Lung (tissue), 12 donors: ENCODE measurements around the gene UBE2L6. TPM values are rescaled to one million over a fixed set of nuclear protein-coding genes. Genes with fewer than 3 reads are reported as not detected.
A peak's percentile ranks its signal among the peaks of the same experiment; 100 is the strongest.

Experiments used
- ATAC-seq: fragments of 200-7000 bp; cut with Tn5 transposase; one replicate; pipeline ENCODE4 v1.9.1; 2020; ENCODE audit warnings: moderate number of reproducible peaks; ENCODE audit not compliant: insufficient read depth, low FRiP score
- DNase-seq, 3 donors: peaks; one replicate each; pipeline ENCODE4 v3.0.0-alpha.2; 2013 to 2017
- H3K27ac ChIP-seq, 2 donors: one replicate each; pipeline ENCODE4 v1.5.1; 2013; ENCODE audit warnings: mild to moderate bottlenecking in 2 of 2, moderate library complexity in 2 of 2, control low read depth in 1 of 2, inconsistent platforms in 1 of 2, low read depth in 1 of 2, low read length in 1 of 2
- H3K27me3 ChIP-seq, 3 donors: one replicate each; pipeline ENCODE4 v1.5.1; 2013; ENCODE audit warnings: low read length in 2 of 3; ENCODE audit not compliant: control insufficient read depth in 3 of 3, insufficient read depth in 3 of 3
- H3K36me3 ChIP-seq, 4 donors: one replicate each; pipeline ENCODE4 v1.5.1; 2013; ENCODE audit warnings: low read length in 4 of 4, mild to moderate bottlenecking in 1 of 4, moderate library complexity in 1 of 4; ENCODE audit not compliant: control insufficient read depth in 4 of 4, insufficient read depth in 4 of 4
- H3K4me1 ChIP-seq, 5 donors: one replicate each; pipeline ENCODE4 v1.5.1; 2013; ENCODE audit warnings: low read length in 5 of 5, mild to moderate bottlenecking in 2 of 5, moderate library complexity in 1 of 5; ENCODE audit not compliant: control insufficient read depth in 5 of 5, insufficient read depth in 5 of 5
- H3K4me3 ChIP-seq: one replicate; pipeline ENCODE4 v1.5.1; 2013; ENCODE audit warnings: mild to moderate bottlenecking, control low read depth, moderate library complexity
- H3K9ac ChIP-seq, 2 donors: one replicate each; pipeline ENCODE4 v1.5.1; 2013; ENCODE audit warnings: low read length in 2 of 2, control low read depth in 1 of 2; ENCODE audit not compliant: insufficient read depth in 1 of 2
- H3K9me3 ChIP-seq, 4 donors: one replicate each; pipeline ENCODE4 v1.5.1; 2013; ENCODE audit warnings: low read length in 3 of 4, mild to moderate bottlenecking in 1 of 4, moderate library complexity in 1 of 4; ENCODE audit not compliant: control insufficient read depth in 4 of 4, insufficient read depth in 3 of 4
- CTCF ChIP-seq: IDR thresholded peaks from 2 replicates; pipeline ENCODE4 v1.5.1; 2012; ENCODE audit warnings: mild to moderate bottlenecking; ENCODE audit errors: control extremely low read depth, extremely low read depth
- WGBS, 2 donors: extraction: QIAGEN DNeasy Blood & Tissue Kit; methylation state at CpG; one replicate each; pipeline ENCODE4 v1.1.7; 2013; 5-methylcytosine and 5-hydroxymethylcytosine counted together
- polyA plus RNA-seq, 2 donors: library from polyadenylated mRNA; stranded (reverse); fragments of 200-250 nt; gene quantifications; one replicate each; pipeline ENCODE4 v1.2.1, GENCODE V29; 2013
- total RNA-seq, 2 donors: library from RNA; depleted of rRNA in 1 of 2; stranded (reverse); fragments of >200 nt in 1 of 2; gene quantifications; one replicate each; pipeline ENCODE4 v1.2.1, GENCODE V29; 2014 to 2021
- donor health status: control.
- donor health status: control.
- donor health status: Bipolar disorder and iron deficiency.
- donor health status: healthy.
- donor health status: DM: yes; HTN: yes; CAD: no.

Gene UBE2L6
- total and polyA plus RNA-seq, 4 donors, result 38.9 to 129 (median 71.0) TPM

- 50 to 59% methylated on average over 8 of the region's 8 CpGs for WGBS, 2 donors
Observed at GRCh38 chr11:57604296-57605027, 37.0 kb upstream of the UBE2L6 start.

GRCh38 chr11:57601297-57601696 lies 33.8 kb upstream of the UBE2L6 start:
- H3K27me3 ChIP-seq, result no peaks in the 10 kb centered on the region
- no peaks in the 10 kb centered on the region for H3K9me3 ChIP-seq
- no peak overlapping the region for H3K27ac ChIP-seq
- H3K4me3 ChIP-seq, result no peak overlapping the region
- peaks cover 4 to 34% (median 15%) of the 10 kb centered on the region in 5 donors for H3K4me1 ChIP-seq
- TF ChIP-seq CTCF, result no peak
- no peak overlapping the region for H3K9ac ChIP-seq
- H3K36me3 ChIP-seq, result peaks cover 0 to 12% (median 8%) of the 10 kb centered on the region in 4 donors
- ATAC-seq (no peak), DNase-seq (no peak)
- WGBS, 2 donors, result 93% methylated on average over 3 of the region's 3 CpGs

More at GRCh38 chr11:57604296-57605027, 37.0 kb upstream of the UBE2L6 start:
- H3K27ac ChIP-seq, result no peak overlapping the region
- H3K27me3 ChIP-seq, result no peaks in the 10 kb centered on the region
- DNase-seq, result peak; percentile 88 to 96 (median 93)
- H3K4me1 ChIP-seq, result peaks cover 0 to 20% (median 3%) of the 10 kb centered on the region in 5 donors
- H3K9ac ChIP-seq, result peak overlapping the region in 1 of 2 donors; percentile 1
- H3K36me3 ChIP-seq, result peaks cover 6 to 20% (median 17%) of the 10 kb centered on the region in 4 donors
- no peak for TF ChIP-seq CTCF
- H3K4me3 ChIP-seq, result no peak overlapping the region
- ATAC-seq, result no peak
- no peaks in the 10 kb centered on the region for H3K9me3 ChIP-seq

DNA sequence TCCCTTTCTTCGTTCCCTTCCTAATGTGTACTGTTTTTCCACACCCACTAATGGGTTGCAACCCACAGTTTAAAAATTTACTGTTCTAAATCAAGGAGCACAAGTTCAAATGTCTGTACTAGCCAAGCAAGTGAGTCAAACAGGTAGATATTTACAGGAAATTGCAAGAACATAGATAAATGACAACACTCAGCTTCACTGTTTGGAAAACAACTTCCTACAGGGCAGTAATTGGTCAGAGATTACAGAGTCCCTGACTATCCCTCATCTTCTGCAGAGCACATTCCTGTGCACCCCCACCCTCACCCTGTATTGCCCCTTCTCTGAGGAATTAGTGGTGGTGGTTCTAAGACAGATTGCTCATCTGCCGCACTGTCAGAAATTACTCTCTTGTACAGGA lies 31.9 kb upstream of the UBE2L6 start:
- WGBS, 2 donors, result 22 to 52% methylated on average over 2 of the region's 2 CpGs
- Histone ChIP-seq H3K27me3 (no peaks in the 10 kb centered on the region), H3K9me3 (no peaks in the 10 kb centered on the region), H3K9ac (peak overlapping the region in 1 of 2 donors; percentile 93), H3K4me3 (no peak overlapping the region), H3K36me3 (peaks cover 0 to 8% (median 0%) of the 10 kb centered on the region in 4 donors), H3K27ac (peak overlapping the region in 1 of 2 donors; percentile 94), H3K4me1 (peaks cover 4 to 22% (median 11%) of the 10 kb centered on the region in 5 donors)
- TF ChIP-seq CTCF, result no peak
- DNase-seq, result peak in 1 of 3 donors; percentile 44
- no peak for ATAC-seq
